T-cell (primary cell): Measurements from ENCODE around the gene ZFHX3. TPM values are rescaled to one million over a fixed set of nuclear protein-coding genes. Genes with fewer than 3 reads are reported as not detected.

Experiments
- ATAC-seq, 4 experiments: fragments of 200-7000 bp in 3 of 4; fragments of 150-1000 bp in 1 of 4; cut with Tn5 transposase; replicated peaks in 1 of 4; 1 replicate in 3 of 4; 2 replicates in 1 of 4; pipeline ENCODE4 v1.10.0; 2021; ENCODE audit warnings: moderate library complexity in 3 of 4, mild to moderate bottlenecking in 2 of 4, moderate number of reproducible peaks in 1 of 4
- CTCF ChIA-PET, 2 donors: fragments of 300-600 bp; sonication (Branson Sonifier 250); formaldehyde crosslinking; loops; one replicate each; lab custom pipeline; 2022; ENCODE audit warnings: antibody characterized with exemption in 2 of 2; lab: Charles Lee
- POLR2A ChIA-PET, 2 donors: fragments of 300-600 bp; sonication (Branson Sonifier 250); formaldehyde crosslinking; loops; one replicate each; lab custom pipeline; 2022; ENCODE audit warnings: antibody characterized with exemption in 2 of 2; lab: Charles Lee
- DNase-seq, 35 experiments: peaks; one replicate each; pipeline versions ENCODE4 v3.0.0 to v3.0.0-alpha.2; 2013 to 2023
- H3K27ac ChIP-seq: one replicate; pipeline ENCODE4 v1.5.1; 2013; ENCODE audit warnings: low read length
- H3K27me3 ChIP-seq, 2 experiments: replicated peaks in 1 of 2; 1 replicate in 1 of 2; 2 replicates in 1 of 2; pipeline versions ENCODE4 v1.6.1 to v1.7.0; 2013; ENCODE audit warnings: low read length in 1 of 2, mixed read lengths in 1 of 2; ENCODE audit not compliant: control insufficient read depth in 2 of 2, insufficient read depth in 2 of 2; ENCODE audit errors: extremely low read depth in 1 of 2
- H3K36me3 ChIP-seq, 2 donors: 1 replicate in 1 of 2; 2 replicates in 1 of 2; pipeline versions ENCODE4 v1.6.1 to v1.7.0; 2013; ENCODE audit warnings: low read length in 1 of 2; ENCODE audit not compliant: control insufficient read depth in 2 of 2, insufficient read depth in 1 of 2; ENCODE audit errors: extremely low read depth in 1 of 2
- H3K4me1 ChIP-seq, 2 experiments: 1 replicate in 1 of 2; 2 replicates in 1 of 2; pipeline versions ENCODE4 v1.6.1 to v1.7.0; 2013; ENCODE audit warnings: low read length in 2 of 2, mixed read lengths in 1 of 2; ENCODE audit not compliant: insufficient read depth in 2 of 2, control insufficient read depth in 1 of 2; ENCODE audit errors: extremely low read depth in 1 of 2
- H3K4me3 ChIP-seq, 2 donors: 1 replicate in 1 of 2; 2 replicates in 1 of 2; pipeline versions ENCODE4 v1.5.1 to v1.7.0; 2013; ENCODE audit warnings: mild to moderate bottlenecking in 2 of 2, low read length in 1 of 2, moderate library complexity in 1 of 2; ENCODE audit not compliant: control insufficient read depth in 1 of 2; ENCODE audit errors: extremely low read depth in 1 of 2
- H3K9me3 ChIP-seq: 2 replicates; pipeline ENCODE4 v1.7.0; 2013
- H3K27ac Mint-ChIP-seq, 2 donors: one replicate each; pipeline ENCODE4 v1.8.0; 2020 to 2021; ENCODE audit warnings: mild to moderate bottlenecking in 2 of 2, mixed read lengths in 2 of 2
- H3K27me3 Mint-ChIP-seq, 2 donors: one replicate each; pipeline ENCODE4 v1.8.0; 2021 to 2022; ENCODE audit warnings: mixed read lengths in 2 of 2
- H3K36me3 Mint-ChIP-seq: one replicate; pipeline ENCODE4 v1.8.0; 2021; ENCODE audit warnings: mixed read lengths
- H3K4me1 Mint-ChIP-seq, 3 donors: one replicate each; pipeline ENCODE4 v1.8.0; 2020 to 2022; ENCODE audit warnings: mixed read lengths in 3 of 3, mild to moderate bottlenecking in 1 of 3
- H3K4me3 Mint-ChIP-seq, 3 donors: one replicate each; pipeline ENCODE4 v1.8.0; 2020 to 2022; ENCODE audit warnings: mild to moderate bottlenecking in 3 of 3, mixed read lengths in 3 of 3, moderate library complexity in 3 of 3
- H3K9me3 Mint-ChIP-seq, 3 donors: one replicate each; pipeline ENCODE4 v1.8.0; 2020 to 2022; ENCODE audit warnings: mixed read lengths in 3 of 3
- WGBS: methylation state at CpG from one replicate; pipeline ENCODE4 v1.1.5; 2013; ENCODE audit warnings: missing lambda C conversion rate; ENCODE audit not compliant: insufficient coverage; 5-methylcytosine and 5-hydroxymethylcytosine counted together
- total RNA-seq, 35 experiments: library from RNA in 6 of 35; stranded (reverse) in 6 of 35; fragments of 120-200 nt in 1 of 35; gene quantifications; one replicate each; pipeline versions ENCODE4 v1.2.1 to v1.2.4 and lab custom pipeline; 2013 to 2026

ZFHX3 gene
- total RNA-seq, 5 donors from 2014 or later (not counting 1 experiment from before 2014, with no cell fraction given): 0.35 to 2.1 (median 1.0) TPM

DNA sequence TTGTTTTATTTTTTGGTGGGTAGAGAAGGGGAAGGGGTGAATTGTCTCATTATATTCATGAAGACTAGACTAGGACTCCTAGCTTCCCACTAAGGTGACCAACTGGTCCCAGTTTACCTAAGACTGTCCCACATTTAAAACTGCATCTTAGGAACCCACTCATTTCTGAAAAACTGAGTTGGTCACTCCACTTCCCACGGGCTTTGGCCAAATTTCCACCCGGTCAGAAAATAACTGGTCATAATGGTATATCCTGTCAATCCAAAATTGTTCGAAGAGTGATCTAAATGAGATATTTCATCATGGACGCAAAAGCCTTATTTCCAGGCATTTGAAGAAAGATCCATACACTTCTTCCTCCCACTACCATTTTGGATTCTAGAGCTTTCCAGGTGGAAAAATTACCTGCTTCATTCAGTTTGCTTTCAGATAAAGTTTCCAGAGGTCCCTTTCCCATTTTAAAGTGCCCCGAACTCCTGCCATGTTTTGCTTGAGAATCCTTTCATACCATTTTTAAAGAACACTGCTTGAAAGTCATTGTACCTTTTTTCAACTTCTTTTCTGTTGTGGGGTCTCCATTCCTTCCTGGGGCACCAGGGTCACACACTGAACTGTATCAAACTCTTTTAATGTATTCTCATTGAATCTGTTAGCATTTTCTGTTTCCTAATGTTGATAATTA is 21.8 kb upstream of the ZFHX3 start:
- ChIA-PET POLR2A (no interaction called here), CTCF (no interaction called here)
- no peak for ATAC-seq
- Mint-ChIP-seq H3K9me3 (no peaks in the 10 kb centered on the region), H3K27ac (no peak overlapping the region), H3K4me3 (peak overlapping the region in 1 of 3 donors; percentile 58), H3K27me3 (peaks cover 49 to 56% of the 10 kb centered on the region in 2 donors), H3K4me1 (peaks cover 4 to 22% (median 16%) of the 10 kb centered on the region in 3 donors), H3K36me3 (no peaks in the 10 kb centered on the region)
- DNase-seq: no peak
- Histone ChIP-seq H3K27ac (no peak overlapping the region), H3K4me3 (no peak overlapping the region), H3K27me3 (peaks cover 12 to 51% of the 10 kb centered on the region in 2 experiments), H3K9me3 (no peaks in the 10 kb centered on the region), H3K36me3 (no peaks in the 10 kb centered on the region), H3K4me1 (peaks cover 0 to 9% of the 10 kb centered on the region in 2 experiments)
- WGBS: 83% methylated on average over 3 of the region's 5 CpGs

DNA sequence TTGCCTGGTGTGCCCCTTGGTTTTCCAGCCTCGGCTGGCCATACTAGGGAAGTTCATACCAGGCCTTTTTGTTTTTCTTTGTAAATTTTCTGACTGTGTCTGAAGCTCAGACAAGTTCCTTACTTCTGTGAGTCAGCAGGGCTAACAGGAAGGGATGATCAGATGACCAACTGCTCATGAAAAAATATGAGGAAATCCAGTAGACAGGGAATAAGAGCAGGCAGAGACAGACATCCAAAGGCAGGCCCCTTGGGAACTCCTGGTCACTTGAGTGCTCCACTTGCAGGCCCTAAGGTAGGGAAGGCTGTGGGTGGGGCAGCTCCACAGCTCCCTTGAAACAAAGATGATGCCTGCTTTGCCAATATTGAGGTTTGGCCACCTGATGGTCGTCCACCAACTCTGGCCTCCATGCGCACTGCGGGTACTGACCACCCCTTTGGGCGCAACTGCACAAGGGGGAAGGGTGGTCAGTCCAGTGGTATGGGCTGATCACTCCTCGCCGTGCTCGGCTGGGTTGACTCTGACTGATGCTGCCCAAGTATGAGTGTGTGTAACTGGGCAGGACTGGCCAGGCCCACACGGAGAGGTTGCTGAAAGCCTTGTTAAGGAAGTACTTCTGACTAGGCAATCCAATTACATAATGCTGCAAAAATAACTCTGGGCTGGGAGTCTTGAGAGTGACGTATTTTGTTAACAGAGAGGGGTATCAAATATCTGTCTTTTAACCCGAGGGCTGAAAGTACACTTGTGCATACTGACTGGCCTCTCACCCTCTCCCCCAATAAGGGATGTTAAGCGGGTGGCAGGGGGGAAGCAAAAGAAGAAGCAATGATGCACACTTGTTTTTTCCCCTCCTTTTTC is 20.8 kb upstream of the ZFHX3 start:
- peaks cover 48 to 65% of the 10 kb centered on the region in 2 donors for H3K27me3 Mint-ChIP-seq
- no peak overlapping the region for H3K27ac ChIP-seq

DNA sequence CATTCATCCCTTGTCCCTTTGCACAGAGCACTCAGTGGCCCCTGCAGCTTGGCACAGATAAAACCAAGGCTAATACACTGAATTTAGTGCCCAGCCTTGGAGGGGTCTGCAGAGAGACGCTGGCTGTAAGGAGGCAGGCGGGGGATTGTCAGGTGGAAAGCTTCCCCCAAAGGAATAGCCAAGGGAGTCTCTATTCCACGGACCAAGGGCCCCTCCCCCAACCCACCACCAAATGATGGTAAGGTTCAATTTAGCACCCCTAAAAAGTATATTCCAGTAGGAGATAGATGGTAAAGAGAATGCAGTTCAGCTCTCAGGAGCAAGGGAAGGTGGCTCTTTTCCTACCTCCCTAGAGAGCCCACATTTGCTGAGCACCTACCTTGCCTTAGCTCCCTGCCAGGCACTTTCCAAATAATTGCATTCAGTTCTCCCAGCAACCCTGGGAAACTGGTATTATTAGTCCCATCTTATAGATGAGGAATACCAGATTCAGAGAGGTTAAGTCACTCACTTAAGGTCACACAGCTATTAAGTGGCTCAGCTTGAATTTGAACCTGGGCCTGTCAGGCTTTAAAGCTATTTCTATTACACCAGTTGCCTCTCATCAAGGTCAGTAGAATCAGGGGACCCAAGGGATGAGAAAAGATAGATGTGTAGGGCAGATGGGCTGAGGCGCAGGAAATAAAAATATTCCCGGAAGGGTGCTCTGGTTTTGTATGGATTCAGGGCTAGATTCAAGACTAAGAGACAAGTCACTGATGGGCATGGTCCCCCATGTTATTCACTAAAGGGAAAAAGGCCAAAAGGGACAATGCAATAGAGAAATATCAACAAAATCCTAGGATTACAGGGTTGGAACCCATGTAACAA is 20.0 kb upstream of the ZFHX3 start:
- ChIA-PET CTCF (interaction anchor here in 1 of 2 donors (0.6 kb wide), 1 partner anchor 64 kb away, joined by 3 read pairs; no protein-coding TSS in a partner anchor), POLR2A (interaction anchor here in 1 of 2 donors (0.7 kb wide), 1 partner anchor 12 kb away, joined by 3 read pairs; no protein-coding TSS in a partner anchor)
- DNase-seq (no peak), ATAC-seq (no peak)
- H3K36me3 ChIP-seq: no peaks in the 10 kb centered on the region
- H3K27ac Mint-ChIP-seq: no peak overlapping the region
- H3K4me3 Mint-ChIP-seq: no peak overlapping the region
- no peak overlapping the region for H3K4me3 ChIP-seq
- 88% methylated on average over 3 of the region's 5 CpGs for WGBS
- H3K4me1 Mint-ChIP-seq: peaks cover 7 to 26% (median 26%) of the 10 kb centered on the region in 3 donors
- no peaks in the 10 kb centered on the region for H3K36me3 Mint-ChIP-seq
- H3K9me3 Mint-ChIP-seq: no peaks in the 10 kb centered on the region
- H3K9me3 ChIP-seq: no peaks in the 10 kb centered on the region
- H3K27ac ChIP-seq: no peak overlapping the region
- H3K27me3 ChIP-seq: peaks cover 15 to 66% of the 10 kb centered on the region in 2 experiments
- H3K27me3 Mint-ChIP-seq: peaks cover 53 to 72% of the 10 kb centered on the region in 2 donors
- H3K4me1 ChIP-seq: peaks cover 5 to 23% of the 10 kb centered on the region in 2 experiments

More for the DNA sequence above, 20.8 kb upstream of the ZFHX3 start:
- Mint-ChIP-seq H3K36me3 (no peaks in the 10 kb centered on the region), H3K4me3 (no peak overlapping the region), H3K9me3 (no peaks in the 10 kb centered on the region), H3K4me1 (peaks cover 4 to 25% (median 24%) of the 10 kb centered on the region in 3 donors), H3K27ac (no peak overlapping the region)
- Histone ChIP-seq H3K36me3 (no peaks in the 10 kb centered on the region), H3K4me1 (peaks cover 5 to 18% of the 10 kb centered on the region in 2 experiments), H3K27me3 (peaks cover 12 to 58% of the 10 kb centered on the region in 2 experiments), H3K9me3 (no peaks in the 10 kb centered on the region), H3K4me3 (no peak overlapping the region)
- DNase-seq (no peak), ATAC-seq (no peak)
- POLR2A ChIA-PET: interaction anchor here in 1 of 2 donors (0.7 kb wide), 1 partner anchor 11 kb away, joined by 3 read pairs; no protein-coding TSS in a partner anchor
- 80% methylated on average over 1 of the region's 12 CpGs for WGBS
- CTCF ChIA-PET: interaction anchor here in 1 of 2 donors (0.6 kb wide), 1 partner anchor 65 kb away, joined by 3 read pairs; no protein-coding TSS in a partner anchor

DNA sequence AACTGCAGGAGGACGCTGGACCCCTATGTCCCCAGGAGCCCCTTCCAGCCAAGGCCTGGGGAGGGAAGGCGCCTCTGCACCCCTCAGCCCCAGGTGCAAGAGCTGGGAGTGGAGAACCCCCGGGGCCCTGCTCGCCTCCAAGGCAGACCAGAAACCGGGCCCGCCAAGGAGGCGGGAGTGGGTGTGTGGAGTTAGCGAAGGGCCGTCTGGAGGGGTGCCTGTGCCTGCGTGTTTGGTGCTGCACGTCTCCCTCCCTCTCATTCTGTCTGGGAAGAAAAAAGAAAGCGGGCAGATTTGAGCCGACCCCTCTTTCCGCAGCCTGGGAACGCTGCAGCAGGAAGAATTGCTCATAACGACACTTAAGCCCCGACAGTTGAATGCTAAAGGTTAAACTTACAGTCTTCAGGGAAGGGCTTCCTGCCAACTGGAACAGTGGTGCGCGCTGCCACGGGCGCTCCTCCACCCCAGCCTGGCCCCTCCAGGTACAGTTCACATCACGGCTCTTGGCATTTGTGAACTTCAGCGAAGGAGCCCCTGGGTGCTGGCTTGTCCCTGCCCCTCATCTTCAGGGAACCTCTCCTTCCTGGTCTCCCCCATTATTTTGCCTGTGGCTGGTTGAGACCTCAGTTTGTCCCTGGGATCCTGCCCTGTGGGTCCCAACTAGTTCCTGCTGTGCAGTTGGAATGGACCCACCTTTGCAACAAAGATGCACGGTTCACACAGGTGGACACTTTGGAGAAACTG is 19.2 kb upstream of the ZFHX3 start:
- no peaks in the 10 kb centered on the region for H3K36me3 Mint-ChIP-seq
- CTCF ChIA-PET: no interaction called here
- H3K27me3 ChIP-seq: peaks cover 21 to 66% of the 10 kb centered on the region in 2 experiments

DNA sequence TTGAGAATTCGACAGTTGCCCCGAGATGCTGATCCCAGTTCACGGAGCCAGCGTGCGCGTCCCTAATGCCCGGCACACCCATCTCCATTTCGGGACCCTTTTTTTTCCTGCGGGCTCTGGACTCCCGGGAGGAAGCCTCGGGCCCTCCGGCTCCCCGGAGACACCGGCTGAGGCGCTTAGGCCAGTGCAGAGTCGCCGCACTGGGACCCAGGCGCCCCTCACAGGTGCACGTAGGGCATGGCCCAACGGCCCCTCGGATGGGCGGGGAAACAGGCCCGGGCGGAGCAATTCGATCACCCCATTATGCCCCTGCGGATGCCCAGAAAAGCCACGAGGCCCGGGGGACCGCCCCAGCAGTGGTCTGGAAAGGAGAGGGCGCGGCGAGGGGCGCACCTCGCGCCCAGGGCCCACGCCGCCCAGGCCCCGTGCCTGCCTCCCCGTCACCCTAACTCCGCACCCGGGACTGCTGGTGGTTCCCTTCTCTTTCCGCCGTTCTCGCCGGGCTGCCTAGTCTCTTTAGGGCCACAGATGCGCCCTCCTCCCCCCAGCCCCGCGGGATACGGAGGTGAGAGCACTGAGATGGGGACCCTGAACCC is 18.5 kb upstream of the ZFHX3 start:
- no peak overlapping the region for H3K27ac Mint-ChIP-seq
- no peak for ATAC-seq
- H3K4me3 Mint-ChIP-seq: no peak overlapping the region
- no peaks in the 10 kb centered on the region for H3K9me3 Mint-ChIP-seq
- H3K36me3 Mint-ChIP-seq: no peaks in the 10 kb centered on the region
- Histone ChIP-seq H3K4me1 (peaks cover 7 to 27% of the 10 kb centered on the region in 2 experiments), H3K9me3 (no peaks in the 10 kb centered on the region), H3K4me3 (no peak overlapping the region), H3K27ac (no peak overlapping the region), H3K27me3 (peaks cover 27 to 62% of the 10 kb centered on the region in 2 experiments), H3K36me3 (no peaks in the 10 kb centered on the region)
- ChIA-PET POLR2A (no interaction called here), CTCF (no interaction called here)
- H3K4me1 Mint-ChIP-seq: peaks cover 7 to 32% (median 32%) of the 10 kb centered on the region in 3 donors
- no peak for DNase-seq
- whole genome bisulfite sequencing: 8% methylated on average over 38 of the region's 49 CpGs
- peaks cover 59 to 78% of the 10 kb centered on the region in 2 donors for H3K27me3 Mint-ChIP-seq

More for the DNA sequence above, 19.2 kb upstream of the ZFHX3 start:
- Mint-ChIP-seq H3K27ac (no peak overlapping the region), H3K4me3 (no peak overlapping the region), H3K9me3 (no peaks in the 10 kb centered on the region), H3K4me1 (peaks cover 7 to 32% (median 32%) of the 10 kb centered on the region in 3 donors), H3K27me3 (peaks cover 59 to 79% of the 10 kb centered on the region in 2 donors)
- Histone ChIP-seq H3K36me3 (no peaks in the 10 kb centered on the region), H3K27ac (no peak overlapping the region), H3K4me3 (no peak overlapping the region), H3K4me1 (peaks cover 7 to 27% of the 10 kb centered on the region in 2 experiments), H3K9me3 (no peaks in the 10 kb centered on the region)
- POLR2A ChIA-PET: no interaction called here
- ATAC-seq (no peak), DNase-seq (no peak)
- 70% methylated on average over 14 of the region's 24 CpGs for WGBS
